ENCODE results near the gene CYLD.

CYLD gene

GRCh38 chr16:50705436-50706110 is 36.3 kb upstream of the CYLD start:
- no peak overlapping the region for H3K4me3 ChIP-seq (ENCODE audit: low read depth, low read length)
- no peak overlapping the region for H3K27ac ChIP-seq

GRCh38 chr16:50706250-50706649 is 35.6 kb upstream of the CYLD start:
- Histone ChIP-seq H3K27me3 (ENCODE audit: control insufficient read depth, insufficient read depth, low read length) (no peaks in the 10 kb centered on the region), H3K36me3 (ENCODE audit: control insufficient read depth, insufficient read depth, low read length) (no peaks in the 10 kb centered on the region), H3K27ac (no peak overlapping the region), H3K9ac (no peak overlapping the region), H3K4me2 (ENCODE audit: low read length) (no peak overlapping the region), H3K4me1 (no peaks in the 10 kb centered on the region), H2AFZ (no peak overlapping the region), H3K79me2 (no peaks in the 10 kb centered on the region), H3K9me3 (ENCODE audit: control insufficient read depth, low read length) (no peaks in the 10 kb centered on the region), H3K4me3 (ENCODE audit: low read depth, low read length) (no peak overlapping the region)
- TF ChIP-seq CTCF (IDR thresholded peaks at IDR 0.05): no peak

More at GRCh38 chr16:50705436-50706110, 36.3 kb upstream of the CYLD start:
- no peaks in the 10 kb centered on the region for H3K27me3 ChIP-seq (ENCODE audit: control insufficient read depth, insufficient read depth, low read length)
- no peak overlapping the region for H3K9ac ChIP-seq
- no peaks in the 10 kb centered on the region for H3K4me1 ChIP-seq
- H3K9me3 ChIP-seq (ENCODE audit: control insufficient read depth, low read length): no peaks in the 10 kb centered on the region
- H3K4me2 ChIP-seq (ENCODE audit: low read length): no peak overlapping the region
- H3K36me3 ChIP-seq (ENCODE audit: control insufficient read depth, insufficient read depth, low read length): no peaks in the 10 kb centered on the region
- H3K79me2 ChIP-seq: no peaks in the 10 kb centered on the region
- TF ChIP-seq CTCF (IDR thresholded peaks at IDR 0.05): no peak
- H2AFZ ChIP-seq: no peak overlapping the region

- H3K4me1 ChIP-seq: no peaks in the 10 kb centered on the region
- H3K27ac ChIP-seq: no peak overlapping the region
- no peaks in the 10 kb centered on the region for H3K79me2 ChIP-seq
- H3K4me2 ChIP-seq (ENCODE audit: low read length): no peak overlapping the region
- H3K27me3 ChIP-seq (ENCODE audit: control insufficient read depth, insufficient read depth, low read length): no peaks in the 10 kb centered on the region
- no peak for TF ChIP-seq CTCF (IDR thresholded peaks at IDR 0.05)
- no peak overlapping the region for H3K9ac ChIP-seq
- no peak overlapping the region for H2AFZ ChIP-seq
- no peaks in the 10 kb centered on the region for H3K9me3 ChIP-seq (ENCODE audit: control insufficient read depth, low read length)
- H3K36me3 ChIP-seq (ENCODE audit: control insufficient read depth, insufficient read depth, low read length): no peaks in the 10 kb centered on the region
- H3K4me3 ChIP-seq (ENCODE audit: low read depth, low read length): no peak overlapping the region
These were observed 33.4 kb upstream of the CYLD start for GRCh38 chr16:50708373-50709060.

GRCh38 chr16:50709061-50709684 is 32.7 kb upstream of the CYLD start:
- no peak for TF ChIP-seq CTCF (IDR thresholded peaks at IDR 0.05)
- Histone ChIP-seq H3K27ac (no peak overlapping the region), H3K4me3 (ENCODE audit: low read depth, low read length) (no peak overlapping the region)

More at GRCh38 chr16:50709061-50709684, 32.7 kb upstream of the CYLD start:
- no peaks in the 10 kb centered on the region for H3K27me3 ChIP-seq (ENCODE audit: control insufficient read depth, insufficient read depth, low read length)
- no peaks in the 10 kb centered on the region for H3K4me1 ChIP-seq
- H3K9ac ChIP-seq: no peak overlapping the region
- no peak overlapping the region for H3K4me2 ChIP-seq (ENCODE audit: low read length)
- H3K79me2 ChIP-seq: no peaks in the 10 kb centered on the region
- H3K36me3 ChIP-seq (ENCODE audit: control insufficient read depth, insufficient read depth, low read length): no peaks in the 10 kb centered on the region
- H2AFZ ChIP-seq: no peak overlapping the region
- H3K9me3 ChIP-seq (ENCODE audit: control insufficient read depth, low read length): no peaks in the 10 kb centered on the region

Measured in parathyroid adenoma (tissue), 2 donors.